ENCODE measurements around the gene NOS1AP.
A peak's percentile ranks its signal among the peaks of the same experiment; 100 is the strongest.
"Not testable (repeated sequence)": the region's sequence is repeated elsewhere in the genome, so short reads cannot be mapped to it uniquely, and the experiment has no call there.

NOS1AP gene

GRCh38 chr1:162168261-162168660 lies 98.8 kb downstream of the NOS1AP start:
- peak; percentile 70 for DNase-seq (ENCODE audit: low read depth)
- TF ChIP-seq CTCF (IDR thresholded peaks at IDR 0.05; ENCODE audit: insufficient read depth, low read depth, low read length, missing control alignments): no peak
- no peak overlapping the region for H3K4me3 ChIP-seq (ENCODE audit: low read length)

GRCh38 chr1:162169031-162169790 lies 99.7 kb downstream of the NOS1AP start:
- DNase-seq (ENCODE audit: low read depth): no peak
- no peak for TF ChIP-seq CTCF (IDR thresholded peaks at IDR 0.05; ENCODE audit: insufficient read depth, low read depth, low read length, missing control alignments)
- H3K4me3 ChIP-seq (ENCODE audit: low read length): no peak overlapping the region

GRCh38 chr1:162171111-162171510 lies 101.6 kb downstream of the NOS1AP start:
- DNase-seq (ENCODE audit: low read depth): no peak
- no peak for TF ChIP-seq CTCF (IDR thresholded peaks at IDR 0.05; ENCODE audit: insufficient read depth, low read depth, low read length, missing control alignments)
- H3K4me3 ChIP-seq (ENCODE audit: low read length): no peak overlapping the region

GRCh38 chr1:162172311-162173102 lies 103.0 kb downstream of the NOS1AP start:
- H3K4me3 ChIP-seq (ENCODE audit: low read length): no peak overlapping the region
- no peak for TF ChIP-seq CTCF (IDR thresholded peaks at IDR 0.05; ENCODE audit: insufficient read depth, low read depth, low read length, missing control alignments)
- DNase-seq (ENCODE audit: low read depth): no peak

- H3K4me3 ChIP-seq (ENCODE audit: low read length); DNase-seq (ENCODE audit: low read depth): not testable (repeated sequence)
These were observed 104.1 kb downstream of the NOS1AP start for GRCh38 chr1:162173607-162174006.

GRCh38 chr1:162174027-162174426 lies 104.5 kb downstream of the NOS1AP start:
- not testable (repeated sequence) for DNase-seq (ENCODE audit: low read depth); H3K4me3 ChIP-seq (ENCODE audit: low read length)

GRCh38 chr1:162175379-162176081 lies 106.0 kb downstream of the NOS1AP start:
- no peak for DNase-seq (ENCODE audit: low read depth)
- no peak overlapping the region for H3K4me3 ChIP-seq (ENCODE audit: low read length)
- no peak for TF ChIP-seq CTCF (IDR thresholded peaks at IDR 0.05; ENCODE audit: insufficient read depth, low read depth, low read length, missing control alignments)

Data from epithelial cell of esophagus (primary cell).